ENCODE measurements around the gene NCOR2.

GRCh38 chr12:124605883-124606774 is 38.7 kb upstream of the NCOR2 start:
- TF ChIP-seq ESRRA (IDR thresholded peaks at IDR 0.05; ENCODE audit: low read length): no peak
- TF ChIP-seq NR2C2 (IDR thresholded peaks at IDR 0.05; ENCODE audit: borderline replicate concordance, control insufficient read depth, insufficient read length, low read depth): no peak
- no peak for TF ChIP-seq YBX1 (IDR thresholded peaks at IDR 0.05)
- TF ChIP-seq RAD21 (IDR thresholded peaks at IDR 0.05; ENCODE audit: insufficient read depth, low read depth, low read length): no peak
- no peak for TF ChIP-seq GABPA (IDR thresholded peaks at IDR 0.05; ENCODE audit: low read depth)
- TF ChIP-seq CTCF (IDR thresholded peaks at IDR 0.05 in 2 of 3, conservative IDR thresholded peaks at IDR 0.05 in 1 of 3; ENCODE audit: control insufficient read depth in 2 of 3, extremely low read depth in 1 of 3, insufficient read depth in 1 of 3, low read depth in 3 of 3, low read length in 3 of 3): no peak
